T-helper 1 cell (primary cell): ENCODE results near the gene OR13J1.
A peak's percentile ranks its signal among the peaks of the same experiment; 100 is the strongest.

Experiments
- DNase-seq, 5 donors: peaks; one replicate each; pipeline ENCODE4 v3.0.0-alpha.2; 2012 to 2020

OR13J1 gene

DNA sequence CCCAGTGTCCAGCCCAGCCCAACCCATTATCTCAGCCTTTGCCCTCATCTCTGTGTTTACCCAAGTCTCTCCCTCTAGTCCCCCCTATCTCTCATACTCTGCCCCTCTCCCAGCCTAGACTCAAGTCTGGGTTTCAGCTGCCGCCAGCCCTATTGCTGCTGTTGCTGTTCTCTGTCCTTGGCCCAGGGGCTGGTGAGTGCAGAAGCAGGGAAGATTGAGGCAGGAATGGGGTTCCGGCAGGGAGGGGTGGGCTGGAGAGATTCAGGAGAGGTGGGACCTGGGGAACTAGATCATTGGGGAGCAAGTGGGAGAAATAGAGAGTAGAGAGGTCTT, 40.5 kb downstream of the OR13J1 start:
- DNase-seq, result no peak

DNA sequence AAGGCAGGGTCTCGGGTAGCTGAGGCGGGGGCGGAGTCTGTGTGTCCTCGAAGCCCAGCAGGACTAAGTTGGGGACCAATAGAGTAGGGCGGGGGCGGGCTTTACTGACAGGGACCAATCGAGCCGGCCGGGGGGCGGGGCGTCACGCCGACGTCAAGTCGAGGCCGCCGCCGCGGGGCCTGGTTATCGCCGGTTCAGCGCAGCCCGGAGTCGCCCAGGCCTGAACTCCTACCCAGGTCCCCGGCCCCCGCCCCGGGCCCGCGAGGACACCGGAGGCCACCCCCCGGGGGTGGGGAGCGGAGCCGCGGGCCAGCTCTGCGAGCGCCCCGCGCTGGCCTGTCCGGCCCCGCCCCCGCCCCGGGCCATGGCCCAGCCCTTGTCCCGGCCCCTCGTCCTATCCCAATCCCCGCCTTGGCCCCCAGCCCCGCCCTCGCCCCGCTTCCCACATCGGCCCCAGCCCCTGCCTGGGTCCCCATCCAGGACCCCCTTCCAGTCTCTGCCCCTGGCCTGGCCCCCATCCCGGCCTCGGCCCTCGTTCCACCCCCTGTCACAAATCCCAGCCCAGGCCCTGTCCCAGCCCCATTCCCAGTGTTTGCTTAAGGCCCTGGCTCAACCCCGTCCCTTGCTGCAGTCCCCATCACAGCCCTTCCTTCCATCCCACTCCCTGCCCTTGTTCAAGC, 41.0 kb downstream of the OR13J1 start, which contains the start of gene TMEM8B:
TSS of gene TMEM8B (plus strand) at position 145 of the 680 bp plus-strand sequence. CDS start at position 365, 220 bp downstream.
- peak; percentile 91 to 96 (median 93) for DNase-seq

- peak in 1 of 5 donors; percentile 22 for DNase-seq
Observed at GRCh38 chr9:35828716-35829083, 41.5 kb downstream of the OR13J1 start, which contains the start of gene FAM221B. Gene FAM221B, minus strand, starts transcription at chr9:35828732. Its CDS starts 2,571 bp downstream, at chr9:35826161.

- no peak for DNase-seq
Observed at GRCh38 chr9:35827486-35827885, 42.7 kb downstream of the OR13J1 start.

- DNase-seq, result peak in 1 of 5 donors; percentile 48
Observed at GRCh38 chr9:35826071-35826701, 44.0 kb downstream of the OR13J1 start.

GRCh38 chr9:35822926-35823325, 47.3 kb downstream of the OR13J1 start:
- DNase-seq, result no peak

DNA sequence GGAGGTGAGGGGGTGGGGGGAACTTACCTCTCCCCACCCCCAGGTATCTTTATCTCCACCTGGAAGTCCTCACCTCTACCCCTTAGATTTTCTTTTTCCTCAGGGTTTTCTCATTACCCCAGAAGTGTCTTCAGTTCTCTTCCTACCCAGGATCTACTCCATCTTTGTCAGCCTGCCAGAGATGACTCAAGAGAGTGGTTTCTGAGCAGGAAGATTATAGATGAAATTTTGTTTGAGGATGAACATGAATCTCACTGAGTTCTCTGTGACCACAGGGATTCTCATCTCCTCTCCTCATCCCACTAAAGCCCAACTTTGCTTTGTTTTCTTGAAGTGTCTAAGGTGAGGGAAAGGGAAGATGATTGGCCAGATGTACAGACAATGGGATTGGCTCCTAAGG, 50.1 kb downstream of the OR13J1 start:
- DNase-seq, result no peak
